IPS-20b (cell line): ENCODE results near the gene SMAD3.

Experiments
- H3K27ac ChIP-seq: one replicate; pipeline ENCODE4 v1.5.1; 2013; ENCODE audit warnings: low read length
- H3K27me3 ChIP-seq: 2 replicates; pipeline ENCODE4 v1.6.1; 2013; ENCODE audit warnings: mild to moderate bottlenecking, low read length, inconsistent platforms; ENCODE audit not compliant: insufficient read depth
- H3K36me3 ChIP-seq: 2 replicates; pipeline ENCODE4 v1.6.1; 2013; ENCODE audit warnings: low read depth, mild to moderate bottlenecking, inconsistent platforms, low read length, moderate library complexity; ENCODE audit not compliant: insufficient read depth
- H3K4me1 ChIP-seq: 2 replicates; pipeline ENCODE4 v1.6.1; 2013; ENCODE audit warnings: mild to moderate bottlenecking, control low read depth, inconsistent platforms, low read length, moderate library complexity; ENCODE audit not compliant: insufficient read depth
- H3K4me3 ChIP-seq: 2 replicates; pipeline ENCODE4 v1.5.1; 2013; ENCODE audit warnings: mild to moderate bottlenecking, low read length, inconsistent platforms
- H3K9ac ChIP-seq: 2 replicates; pipeline ENCODE4 v1.6.1; 2013; ENCODE audit warnings: low read depth, mild to moderate bottlenecking, inconsistent platforms, low read length, moderate library complexity
- H3K9me3 ChIP-seq: 2 replicates; pipeline ENCODE4 v1.6.1; 2013; ENCODE audit warnings: mild to moderate bottlenecking, low read depth, low read length, inconsistent platforms; ENCODE audit not compliant: insufficient read depth

The SMAD3 gene

DNA sequence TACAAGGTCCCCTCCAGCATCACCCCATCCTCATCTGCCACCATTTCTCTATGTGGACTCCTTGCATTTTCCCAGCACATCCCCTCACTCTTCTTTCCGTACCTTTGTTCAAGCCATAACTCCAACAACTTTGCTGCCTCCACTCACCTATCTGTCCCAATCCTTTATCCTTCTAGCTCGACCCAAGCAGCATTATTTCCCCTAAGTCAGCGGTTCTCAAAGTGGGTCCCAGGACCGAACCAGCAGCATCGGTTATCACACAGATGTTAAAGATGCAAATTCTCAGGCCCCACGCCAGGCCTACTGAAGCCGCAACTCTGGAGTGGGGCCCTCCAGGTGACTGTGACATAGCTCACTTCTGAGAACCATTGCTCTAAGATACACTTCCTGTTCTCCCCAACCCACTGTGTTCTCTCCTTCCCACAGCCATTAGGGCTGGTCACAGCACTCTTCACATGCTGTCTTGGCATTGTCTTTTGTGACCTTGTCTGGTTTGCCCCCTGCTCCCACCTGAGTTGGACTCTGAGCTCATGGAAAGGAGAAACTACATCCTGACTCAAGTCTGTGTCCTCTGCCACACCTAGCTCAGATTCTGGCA lies 132.9 kb downstream of the SMAD3 start:
- Histone ChIP-seq H3K4me1 (peaks cover 15% of the 10 kb centered on the region), H3K27ac (no peak overlapping the region), H3K4me3 (no peak overlapping the region), H3K9me3 (no peaks in the 10 kb centered on the region), H3K36me3 (peaks cover 29% of the 10 kb centered on the region), H3K27me3 (no peaks in the 10 kb centered on the region), H3K9ac (no peak overlapping the region)

DNA sequence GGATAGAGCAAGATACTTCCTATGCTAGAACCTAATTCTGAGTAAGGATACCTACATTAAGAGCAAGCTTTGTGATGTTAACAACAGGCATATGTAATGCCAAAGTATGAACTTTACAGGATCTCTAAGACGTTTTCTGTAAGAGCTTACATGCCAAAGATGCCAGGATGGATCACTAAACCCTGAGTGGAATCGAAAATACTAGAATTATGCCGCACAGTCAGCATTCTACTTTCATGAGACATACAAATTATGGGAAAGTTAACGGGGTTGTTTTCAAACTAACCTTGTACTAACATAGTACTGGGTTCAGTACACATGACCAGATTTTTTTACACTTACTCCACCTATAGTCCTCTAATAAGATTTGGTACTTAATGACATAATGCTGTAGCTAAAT lies 134.0 kb downstream of the SMAD3 start:
- Histone ChIP-seq H3K9me3 (no peaks in the 10 kb centered on the region), H3K4me3 (no peak overlapping the region), H3K27me3 (no peaks in the 10 kb centered on the region), H3K36me3 (peaks cover 38% of the 10 kb centered on the region), H3K27ac (no peak overlapping the region), H3K9ac (no peak overlapping the region), H3K4me1 (peaks cover 15% of the 10 kb centered on the region)

DNA sequence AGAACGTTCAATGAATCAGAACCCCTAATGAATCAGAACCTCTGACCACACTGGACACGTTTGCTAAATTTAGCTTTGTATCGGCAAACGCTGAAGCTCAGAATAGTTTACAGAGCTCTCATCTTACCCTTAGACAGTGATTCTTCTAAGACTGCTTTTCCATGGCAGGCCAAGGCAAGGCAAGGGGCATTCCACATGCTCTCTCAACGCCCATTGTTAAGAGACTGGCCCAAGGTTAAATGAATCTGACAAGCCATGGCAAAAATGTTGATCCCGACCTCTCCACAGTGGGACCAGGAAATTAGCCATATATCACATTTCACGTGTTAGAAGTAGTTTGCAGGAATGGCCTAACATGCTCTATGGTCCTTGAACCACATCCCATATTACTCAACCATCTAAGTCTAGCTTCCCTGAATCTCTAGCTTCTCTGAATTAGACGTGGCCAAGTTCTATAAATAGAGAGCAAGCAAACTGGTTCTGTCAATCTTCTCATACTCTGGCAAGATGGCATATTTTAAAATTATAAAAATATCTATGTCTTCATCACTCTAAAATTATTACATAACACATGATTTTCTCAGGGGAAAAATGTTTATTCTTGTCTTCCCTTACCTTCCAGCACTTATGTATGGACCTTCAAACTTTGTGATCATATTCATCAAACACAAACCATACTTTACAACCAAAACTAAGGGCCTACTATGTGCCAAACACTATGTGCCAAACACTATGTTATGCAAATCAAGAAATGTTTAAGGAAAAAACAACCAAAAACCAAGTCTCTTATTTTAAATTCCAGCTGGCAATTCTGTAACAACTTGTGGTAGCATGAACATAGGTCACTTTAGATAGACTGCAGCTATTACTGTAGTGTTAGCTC lies 134.7 kb downstream of the SMAD3 start:
- H3K9me3 ChIP-seq = no peaks in the 10 kb centered on the region
- no peaks in the 10 kb centered on the region for H3K27me3 ChIP-seq
- peaks cover 15% of the 10 kb centered on the region for H3K4me1 ChIP-seq
- no peak overlapping the region for H3K4me3 ChIP-seq
- H3K36me3 ChIP-seq = peaks cover 38% of the 10 kb centered on the region
- H3K9ac ChIP-seq = no peak overlapping the region
- H3K27ac ChIP-seq = no peak overlapping the region

DNA sequence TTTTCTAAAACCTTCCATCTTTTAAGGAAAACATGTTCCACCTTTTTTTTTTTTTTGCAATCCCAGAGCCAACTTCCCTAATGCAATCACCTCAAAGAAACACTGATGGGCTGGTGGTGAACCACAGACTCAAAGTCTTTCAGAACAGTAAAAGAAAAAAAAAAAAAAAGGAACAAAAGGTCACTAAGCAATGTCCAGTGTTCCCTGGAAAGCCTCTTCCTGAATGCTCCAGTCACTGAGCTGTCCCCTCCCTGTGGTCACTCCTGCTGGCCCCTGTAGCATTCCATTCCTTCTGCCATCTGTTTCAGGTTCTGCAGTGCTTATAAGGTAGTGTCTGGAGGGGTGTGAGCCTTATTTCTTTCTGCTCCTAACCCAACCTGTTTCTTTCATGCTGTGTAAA lies 135.7 kb downstream of the SMAD3 start:
- Histone ChIP-seq H3K4me1 (peaks cover 15% of the 10 kb centered on the region), H3K27me3 (no peaks in the 10 kb centered on the region), H3K4me3 (no peak overlapping the region), H3K36me3 (peaks cover 42% of the 10 kb centered on the region), H3K9ac (no peak overlapping the region), H3K9me3 (no peaks in the 10 kb centered on the region), H3K27ac (no peak overlapping the region)

DNA sequence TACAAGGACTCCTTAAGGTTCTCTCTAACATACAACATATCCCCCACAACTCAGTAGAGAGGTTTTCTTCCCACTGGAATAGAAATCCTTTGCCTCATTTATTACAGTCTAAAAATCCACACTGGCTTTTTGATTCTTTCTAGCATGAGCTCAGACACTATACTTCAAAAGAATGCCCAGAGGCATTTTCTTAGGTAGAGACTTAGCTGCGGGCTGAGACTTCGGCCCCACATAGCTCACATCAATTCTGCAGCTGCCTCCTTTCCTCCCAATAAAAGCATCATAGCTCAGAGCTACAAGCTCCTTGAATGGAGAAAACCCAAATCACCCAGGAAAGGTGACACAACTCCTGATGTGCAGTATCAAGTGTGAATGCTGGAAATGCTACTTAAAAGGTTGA lies 136.7 kb downstream of the SMAD3 start:
- Histone ChIP-seq H3K27ac (no peak overlapping the region), H3K9ac (no peak overlapping the region), H3K9me3 (no peaks in the 10 kb centered on the region), H3K4me3 (no peak overlapping the region), H3K36me3 (peaks cover 43% of the 10 kb centered on the region), H3K4me1 (peaks cover 15% of the 10 kb centered on the region), H3K27me3 (no peaks in the 10 kb centered on the region)

DNA sequence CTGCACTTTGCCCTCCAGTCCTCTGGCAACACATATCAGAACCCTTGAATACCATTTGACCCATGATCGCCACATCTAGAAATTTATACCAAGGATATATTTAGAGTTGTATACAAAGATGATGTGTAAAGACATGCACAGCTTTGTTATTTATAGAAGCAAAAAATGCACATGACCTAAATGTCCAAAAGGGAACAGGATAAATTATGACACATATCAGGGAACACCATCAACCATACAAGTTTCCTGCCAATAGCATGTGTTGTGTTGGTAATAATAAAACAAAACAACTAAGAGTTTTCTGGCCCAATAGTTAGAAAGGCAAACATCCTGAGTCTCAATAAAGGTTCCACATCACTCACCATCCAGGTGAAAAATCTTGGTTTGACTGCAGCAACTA lies 137.6 kb downstream of the SMAD3 start:
- Histone ChIP-seq H3K36me3 (peaks cover 46% of the 10 kb centered on the region), H3K9ac (no peak overlapping the region), H3K9me3 (no peaks in the 10 kb centered on the region), H3K4me3 (no peak overlapping the region), H3K27ac (no peak overlapping the region), H3K4me1 (peaks cover 15% of the 10 kb centered on the region), H3K27me3 (no peaks in the 10 kb centered on the region)

DNA sequence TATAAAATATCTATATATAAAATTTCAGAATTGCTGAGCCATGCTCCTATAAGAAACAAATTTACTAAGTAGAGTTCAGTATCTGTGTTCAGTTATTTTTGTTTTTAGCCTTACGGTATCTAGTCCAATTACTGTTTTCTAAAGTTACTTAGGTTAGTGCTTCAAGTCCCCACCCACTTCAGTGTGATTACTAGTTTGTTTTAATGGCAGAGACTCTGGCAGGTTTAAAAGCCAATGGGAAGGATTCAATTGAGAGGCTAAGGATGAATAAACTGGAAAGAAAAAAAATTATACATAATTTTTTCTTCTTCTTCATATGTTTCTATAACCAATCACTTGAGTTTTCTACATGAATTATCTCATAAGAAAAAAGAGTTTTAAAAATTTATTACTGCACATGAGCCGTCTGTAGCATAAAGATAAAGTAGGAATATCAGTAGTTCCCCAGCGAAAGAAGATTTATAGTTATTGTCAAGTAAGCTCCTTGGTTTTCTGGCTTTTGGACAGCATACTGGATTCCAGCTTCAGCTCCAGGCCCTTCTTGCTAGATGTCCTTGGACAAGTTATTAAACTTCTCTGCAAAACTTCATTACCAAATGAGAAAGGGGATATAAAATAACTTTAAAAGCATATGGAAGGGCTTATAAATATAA lies 142.3 kb downstream of the SMAD3 start:
- Histone ChIP-seq H3K4me3 (no peak overlapping the region), H3K27me3 (no peaks in the 10 kb centered on the region), H3K9ac (no peak overlapping the region), H3K27ac (no peak overlapping the region), H3K9me3 (no peaks in the 10 kb centered on the region), H3K36me3 (peaks cover 36% of the 10 kb centered on the region), H3K4me1 (no peaks in the 10 kb centered on the region)

DNA sequence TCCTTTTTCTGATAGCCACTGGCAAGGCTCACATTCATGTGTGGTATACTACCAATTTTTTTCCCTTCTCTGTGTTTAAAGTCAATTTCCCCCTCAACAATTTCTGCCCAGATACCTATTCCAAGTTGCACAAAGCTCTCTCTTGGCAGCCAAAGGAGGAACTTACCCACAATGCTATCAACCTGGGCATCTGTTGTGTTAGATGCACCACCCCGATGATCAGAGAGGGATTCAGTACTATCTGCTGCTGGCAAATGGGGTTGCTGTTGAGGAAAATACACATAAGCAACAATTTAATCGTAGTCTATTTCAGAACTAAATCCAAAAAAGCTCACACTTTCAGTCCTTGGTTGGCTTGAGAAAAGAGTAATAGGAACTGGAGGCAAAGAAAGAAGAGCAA lies 143.0 kb downstream of the SMAD3 start:
- no peak overlapping the region for H3K4me3 ChIP-seq
- H3K36me3 ChIP-seq = peaks cover 30% of the 10 kb centered on the region
- no peak overlapping the region for H3K27ac ChIP-seq
- no peaks in the 10 kb centered on the region for H3K4me1 ChIP-seq
- H3K9ac ChIP-seq = no peak overlapping the region
- H3K9me3 ChIP-seq = no peaks in the 10 kb centered on the region
- H3K27me3 ChIP-seq = no peaks in the 10 kb centered on the region

DNA sequence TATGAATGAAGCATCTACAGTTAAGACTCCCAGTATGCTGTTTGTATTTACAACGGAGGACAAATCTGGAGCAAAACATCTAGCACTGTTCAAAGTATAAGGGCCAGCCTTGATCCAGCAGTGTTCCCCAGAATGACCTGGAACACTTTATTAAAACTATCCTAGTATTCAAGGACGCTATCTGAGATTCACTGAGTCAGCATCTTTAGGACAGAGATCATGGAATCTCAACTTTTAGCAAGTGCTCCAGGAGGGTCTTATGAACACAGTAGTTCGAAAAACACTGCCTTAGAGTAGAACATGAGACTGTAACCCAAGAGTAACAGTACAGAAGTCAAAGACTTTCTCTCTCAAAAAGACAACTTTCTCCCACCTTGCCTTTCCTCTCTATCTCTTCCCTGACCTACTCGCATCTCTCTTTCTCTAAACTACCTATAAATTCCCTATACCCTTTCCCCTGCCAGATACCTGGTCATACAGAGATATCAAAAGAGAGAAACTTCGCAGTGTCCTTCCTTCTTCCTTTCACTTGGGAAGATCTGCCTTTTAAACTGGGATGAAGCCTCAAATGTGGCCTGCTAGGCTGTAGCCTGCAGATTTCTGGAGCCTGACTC lies 145.3 kb downstream of the SMAD3 start:
- peaks cover 22% of the 10 kb centered on the region for H3K36me3 ChIP-seq
- no peak overlapping the region for H3K27ac ChIP-seq
- no peaks in the 10 kb centered on the region for H3K27me3 ChIP-seq
- no peak overlapping the region for H3K9ac ChIP-seq
- H3K4me3 ChIP-seq = no peak overlapping the region
- H3K9me3 ChIP-seq = no peaks in the 10 kb centered on the region
- H3K4me1 ChIP-seq = no peaks in the 10 kb centered on the region

DNA sequence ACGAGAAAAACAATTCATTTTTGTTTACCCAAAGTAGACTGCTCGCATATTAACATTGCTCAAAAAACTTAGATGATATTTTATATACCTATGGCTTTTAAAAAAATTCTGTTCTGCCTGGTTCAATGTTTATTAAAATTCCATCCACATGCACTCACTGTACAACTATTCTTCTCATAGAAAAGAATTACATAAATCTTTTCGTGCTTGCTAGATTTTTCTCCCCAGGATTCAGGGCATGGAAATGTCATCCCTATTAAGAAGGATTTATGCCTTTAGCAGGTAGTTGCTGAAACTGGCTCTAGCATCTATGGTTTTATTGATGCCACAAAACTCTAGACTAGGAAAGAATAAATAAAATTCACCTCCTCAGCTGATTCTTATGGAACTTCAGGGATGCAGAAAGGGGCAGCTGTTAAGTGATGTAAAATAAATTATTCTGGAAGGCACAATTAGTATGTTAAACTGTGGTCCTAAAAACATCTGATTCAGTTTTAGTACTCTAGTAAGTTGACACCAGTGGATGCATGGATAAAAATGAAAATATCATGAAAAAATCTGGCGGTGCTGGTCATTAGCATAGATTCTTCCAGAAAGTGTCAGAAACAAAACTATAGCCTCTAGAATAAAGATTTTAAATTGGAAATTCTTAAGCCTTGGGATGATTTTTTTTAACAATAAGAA lies 147.4 kb downstream of the SMAD3 start:
- no peaks in the 10 kb centered on the region for H3K4me1 ChIP-seq
- peaks cover 16% of the 10 kb centered on the region; the same call in 1 of the 2 replicates for H3K36me3 ChIP-seq
- H3K4me3 ChIP-seq = no peak overlapping the region
- no peaks in the 10 kb centered on the region for H3K9me3 ChIP-seq
- no peak overlapping the region for H3K9ac ChIP-seq
- H3K27ac ChIP-seq = no peak overlapping the region
- no peaks in the 10 kb centered on the region for H3K27me3 ChIP-seq

DNA sequence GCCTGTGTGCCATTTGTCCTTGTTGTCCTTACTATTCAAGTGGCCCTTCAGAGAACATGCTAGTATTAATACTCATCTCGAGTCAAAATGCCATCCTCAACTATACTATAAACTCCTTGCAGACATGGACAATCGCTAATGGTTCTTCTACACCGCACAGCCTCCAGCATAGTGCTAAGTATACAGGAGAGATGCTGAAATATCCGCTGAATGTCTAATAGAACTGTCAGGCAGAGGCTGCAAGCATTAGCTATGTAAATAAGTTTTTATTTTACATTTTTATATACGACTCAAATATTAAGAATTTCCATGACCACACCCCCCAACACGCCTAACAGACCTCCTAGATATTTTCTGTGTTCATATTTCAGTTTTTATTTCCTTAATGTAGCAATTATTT lies 149.7 kb downstream of the SMAD3 start:
- H3K9ac ChIP-seq = no peak overlapping the region
- H3K27me3 ChIP-seq = no peaks in the 10 kb centered on the region
- no peak overlapping the region for H3K4me3 ChIP-seq
- H3K36me3 ChIP-seq = peaks cover 4% of the 10 kb centered on the region; the same call in 1 of the 2 replicates
- no peaks in the 10 kb centered on the region for H3K9me3 ChIP-seq
- H3K27ac ChIP-seq = no peak overlapping the region
- no peaks in the 10 kb centered on the region for H3K4me1 ChIP-seq
